HepG2 (cell line): Measurements from ENCODE around the gene CASKIN2. TPM values are rescaled to one million over a fixed set of nuclear protein-coding genes. Genes with fewer than 3 reads are reported as not detected.
A peak's percentile ranks its signal among the peaks of the same experiment; 100 is the strongest.

Experiments used
- ERF ChIP-seq: IDR thresholded peaks from 2 replicates; pipeline ENCODE4 v1.6.1; 2018; ENCODE audit warnings: missing biosample characterization, missing genetic modification reagents
- GABPB1 ChIP-seq: IDR thresholded peaks from 2 replicates; pipeline ENCODE4 v1.6.1; 2016; ENCODE audit warnings: mild to moderate bottlenecking, missing genetic modification reagents, moderate library complexity, missing compliant biosample characterization
- HOXA7 ChIP-seq: sonication (generic); formaldehyde crosslinking; IDR thresholded peaks from 2 replicates; pipeline ENCODE4 v1.8.1; 2022; ENCODE audit warnings: mild to moderate bottlenecking, missing genetic modification reagents, moderate library complexity
- HOXA9 ChIP-seq: sonication (generic); formaldehyde crosslinking; IDR thresholded peaks from 2 replicates; pipeline ENCODE4 v1.8.1; 2022; ENCODE audit warnings: missing genetic modification reagents, mild to moderate bottlenecking, moderate library complexity, borderline replicate concordance
- MAFK ChIP-seq, 2 experiments: IDR thresholded peaks in 1 of 2; conservative IDR thresholded peaks in 1 of 2; 2 replicates each; pipeline ENCODE4 v1.6.1; 2011; ENCODE audit warnings: improper control_type of control experiment in 2 of 2, low read length in 2 of 2
- PHF20 ChIP-seq: sonication (generic); formaldehyde crosslinking; IDR thresholded peaks from 2 replicates; pipeline ENCODE4 v1.5.0; 2020; ENCODE audit warnings: mild to moderate bottlenecking, missing genetic modification reagents
- PITX1 ChIP-seq: sonication (generic); formaldehyde crosslinking; IDR thresholded peaks from 2 replicates; pipeline ENCODE4 v1.5.1; 2020; ENCODE audit warnings: mild to moderate bottlenecking, missing genetic modification reagents
- SETDB1 ChIP-seq: sonication (generic); formaldehyde crosslinking; IDR thresholded peaks from 2 replicates; pipeline ENCODE4 v1.5.1; 2020; ENCODE audit warnings: missing genetic modification reagents, mild to moderate bottlenecking, borderline replicate concordance
- SP2 ChIP-seq: sonication (generic); formaldehyde crosslinking; IDR thresholded peaks from 2 replicates; pipeline ENCODE4 v1.5.1; 2020; ENCODE audit warnings: mild to moderate bottlenecking, missing genetic modification reagents
- SSRP1 ChIP-seq: IDR thresholded peaks from 2 replicates; pipeline ENCODE4 v1.6.1; 2016; ENCODE audit warnings: control low read depth
- TOPORS ChIP-seq: sonication (generic); formaldehyde crosslinking; IDR thresholded peaks from 2 replicates; pipeline ENCODE4 v1.8.0; 2023; ENCODE audit warnings: mild to moderate bottlenecking, missing genetic modification reagents
- U2AF2 ChIP-seq: fragments of 200-400 bp; formaldehyde crosslinking; IDR thresholded peaks from 2 replicates; pipeline ENCODE4 v1.6.1; 2017; ENCODE audit warnings: low read depth, mild to moderate bottlenecking, low read length
- WIZ ChIP-seq: sonication (generic); formaldehyde crosslinking; IDR thresholded peaks from 2 replicates; pipeline ENCODE4 v1.5.1; 2020; ENCODE audit warnings: mild to moderate bottlenecking, missing genetic modification reagents
- ZBTB38 ChIP-seq: sonication (generic); formaldehyde crosslinking; IDR thresholded peaks from 2 replicates; pipeline ENCODE4 v1.5.1; 2020; ENCODE audit warnings: mild to moderate bottlenecking, missing genetic modification reagents
- ZFX ChIP-seq: sonication (generic); formaldehyde crosslinking; IDR thresholded peaks from 2 replicates; pipeline ENCODE4 v1.4.0; 2020; ENCODE audit warnings: mild to moderate bottlenecking, low read depth, missing genetic modification reagents, moderate library complexity
- ZNF251 ChIP-seq: sonication (generic); formaldehyde crosslinking; IDR thresholded peaks from 2 replicates; pipeline ENCODE4 v1.9.0; 2021; ENCODE audit warnings: mild to moderate bottlenecking, missing genetic modification reagents
- ZNF256 ChIP-seq: sonication (generic); formaldehyde crosslinking; conservative IDR thresholded peaks from 2 replicates; pipeline ENCODE4 v1.4.0; 2020; ENCODE audit warnings: missing genetic modification reagents
- ZNF432 ChIP-seq: sonication (generic); formaldehyde crosslinking; IDR thresholded peaks from 2 replicates; pipeline ENCODE4 v1.5.0; 2020; ENCODE audit warnings: missing genetic modification reagents, mild to moderate bottlenecking, borderline replicate concordance
- ZNF558 ChIP-seq: sonication (generic); formaldehyde crosslinking; IDR thresholded peaks from 2 replicates; pipeline ENCODE4 v1.9.0; 2022; ENCODE audit warnings: mild to moderate bottlenecking, missing genetic modification reagents, borderline replicate concordance
- ZNF629 ChIP-seq: sonication (generic); formaldehyde crosslinking; conservative IDR thresholded peaks from 2 replicates; pipeline ENCODE4 v1.5.0; 2020; ENCODE audit warnings: missing genetic modification reagents
- ZNF788 ChIP-seq: sonication (generic); formaldehyde crosslinking; IDR thresholded peaks from 2 replicates; pipeline ENCODE4 v1.5.0; 2020; ENCODE audit warnings: mild to moderate bottlenecking, missing genetic modification reagents, borderline replicate concordance
- ZSCAN21 ChIP-seq: sonication (generic); formaldehyde crosslinking; IDR thresholded peaks from 2 replicates; pipeline ENCODE4 v1.8.0; 2022; ENCODE audit warnings: mild to moderate bottlenecking, missing genetic modification reagents, moderate library complexity, borderline replicate concordance
- ZSCAN30 ChIP-seq: sonication (generic); formaldehyde crosslinking; IDR thresholded peaks from 2 replicates; pipeline ENCODE4 v1.5.0; 2020; ENCODE audit warnings: mild to moderate bottlenecking, missing genetic modification reagents
- polyA plus RNA-seq, 8 experiments: library from polyadenylated mRNA; depleted of rRNA in 3 of 8; stranded (reverse) in 7 of 8; unstranded in 1 of 8; fragments of >200 nt; fragmentation: Illumina TruSeq in 4 of 8; extraction: Trizol in 4 of 8; gene quantifications; 2 replicates each; pipeline versions ENCODE4 v1.2.1 to v1.2.3, GENCODE V29; 2011 to 2016; ENCODE audit warnings: low read depth in 4 of 8, missing spikeins in 1 of 8, mixed read lengths in 1 of 8; ENCODE audit not compliant: insufficient read depth in 1 of 8
- total RNA-seq, 5 experiments: library from RNA; depleted of rRNA; stranded (reverse); fragments of >200 nt; fragmentation: Illumina TruSeq; extraction: Trizol; gene quantifications; 2 replicates each; pipeline ENCODE4 v1.2.3, GENCODE V29; 2016; ENCODE audit warnings: low read depth in 1 of 5
- TF ChIP-seq, protein P1 (sequence below): sonication (generic); formaldehyde crosslinking; IDR thresholded peaks from 2 replicates; pipeline ENCODE4 v1.9.0; 2021; ENCODE audit warnings: missing genetic modification reagents, borderline replicate concordance
- TF ChIP-seq, protein P2 (sequence below): sonication (generic); formaldehyde crosslinking; IDR thresholded peaks from 2 replicates; pipeline ENCODE4 v1.4.0; 2020; ENCODE audit warnings: mild to moderate bottlenecking, missing genetic modification reagents
- TF ChIP-seq, protein P3 (sequence below): sonication (generic); formaldehyde crosslinking; IDR thresholded peaks from 2 replicates; pipeline ENCODE4 v1.8.0; 2022; ENCODE audit warnings: mild to moderate bottlenecking, missing genetic modification reagents

The CASKIN2 gene
- total and polyA plus RNA-seq, 2 of the 13 experiments (the other 11 are each of a cell fraction or from before 2014, with no cell fraction given) = 5.2 to 7.8 TPM

DNA sequence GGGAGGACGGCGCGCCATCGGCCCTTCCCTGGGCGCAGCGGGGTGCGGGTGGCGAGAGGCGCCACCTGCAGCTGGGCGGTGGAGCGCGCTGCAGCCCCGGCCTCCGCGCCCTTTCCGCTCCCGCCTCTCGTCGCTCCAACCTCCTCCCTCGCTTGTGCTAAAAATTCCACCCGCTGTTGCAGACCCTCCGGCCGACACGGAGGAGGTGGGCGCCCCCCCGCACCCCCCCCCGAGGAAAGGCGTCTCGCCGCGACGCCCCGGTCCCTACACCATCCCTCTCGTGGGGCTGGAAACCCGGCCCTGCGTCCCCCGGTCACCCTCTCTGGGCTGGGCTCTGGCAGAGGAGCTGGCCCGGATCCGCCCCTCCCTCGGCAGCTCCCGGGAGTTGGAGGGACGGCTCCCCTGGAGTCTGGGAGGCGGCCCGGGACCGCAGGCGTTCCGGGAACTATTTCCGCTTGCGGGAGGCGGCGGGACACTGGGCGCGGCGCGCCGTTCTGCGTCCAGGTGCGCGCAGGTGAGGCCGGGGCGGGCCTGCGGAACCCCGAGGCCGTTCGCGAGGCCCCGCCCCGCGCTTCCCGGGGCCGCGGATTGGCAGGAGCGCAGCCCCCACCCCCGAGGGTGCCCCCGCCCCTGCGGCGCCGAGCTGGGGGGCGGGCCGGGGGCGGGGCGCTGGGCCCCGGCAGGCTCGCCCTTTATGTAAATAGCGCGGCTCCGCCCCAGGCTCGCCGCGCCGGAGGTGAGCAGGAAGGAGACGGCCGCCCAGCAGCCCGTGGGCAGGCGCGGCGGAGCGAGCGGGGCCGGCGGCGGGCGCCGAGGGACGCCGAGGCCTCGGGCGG lies 9.9 kb upstream of the CASKIN2 start, which contains the start of gene LLGL2 (continued):
- TF ChIP-seq, protein P1, sequence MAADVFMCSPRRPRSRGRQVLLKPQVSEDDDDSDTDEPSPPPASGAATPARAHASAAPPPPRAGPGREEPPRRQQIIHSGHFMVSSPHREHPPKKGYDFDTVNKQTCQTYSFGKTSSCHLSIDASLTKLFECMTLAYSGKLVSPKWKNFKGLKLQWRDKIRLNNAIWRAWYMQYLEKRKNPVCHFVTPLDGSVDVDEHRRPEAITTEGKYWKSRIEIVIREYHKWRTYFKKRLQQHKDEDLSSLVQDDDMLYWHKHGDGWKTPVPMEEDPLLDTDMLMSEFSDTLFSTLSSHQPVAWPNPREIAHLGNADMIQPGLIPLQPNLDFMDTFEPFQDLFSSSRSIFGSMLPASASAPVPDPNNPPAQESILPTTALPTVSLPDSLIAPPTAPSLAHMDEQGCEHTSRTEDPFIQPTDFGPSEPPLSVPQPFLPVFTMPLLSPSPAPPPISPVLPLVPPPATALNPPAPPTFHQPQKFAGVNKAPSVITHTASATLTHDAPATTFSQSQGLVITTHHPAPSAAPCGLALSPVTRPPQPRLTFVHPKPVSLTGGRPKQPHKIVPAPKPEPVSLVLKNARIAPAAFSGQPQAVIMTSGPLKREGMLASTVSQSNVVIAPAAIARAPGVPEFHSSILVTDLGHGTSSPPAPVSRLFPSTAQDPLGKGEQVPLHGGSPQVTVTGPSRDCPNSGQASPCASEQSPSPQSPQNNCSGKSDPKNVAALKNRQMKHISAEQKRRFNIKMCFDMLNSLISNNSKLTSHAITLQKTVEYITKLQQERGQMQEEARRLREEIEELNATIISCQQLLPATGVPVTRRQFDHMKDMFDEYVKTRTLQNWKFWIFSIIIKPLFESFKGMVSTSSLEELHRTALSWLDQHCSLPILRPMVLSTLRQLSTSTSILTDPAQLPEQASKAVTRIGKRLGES (CRISPR knock-in tag) = no peak
- TF ChIP-seq ZFX (CRISPR knock-in tag) (peak; percentile 68), ZNF558 (CRISPR knock-in tag) (no peak), ZNF788 (CRISPR knock-in tag) (0 out of 2 replicates have a peak, but pooled peaks have one; percentile 13), ZNF251 (CRISPR knock-in tag) (no peak), WIZ (CRISPR knock-in tag) (no peak), MAFK (conservative IDR thresholded peaks at IDR 0.05 in 1 of 2, IDR thresholded peaks at IDR 0.05 in 1 of 2; ENCODE audit: low read length in 2 of 2) (no peak), HOXA9 (CRISPR knock-in tag) (no peak), ZNF432 (CRISPR knock-in tag) (no peak), GABPB1 (CRISPR knock-in tag) (peak; percentile 82), SSRP1 (CRISPR knock-in tag) (no peak), ZBTB38 (CRISPR knock-in tag) (peak; percentile 78; the same call in 1 of the 2 replicates), TOPORS (CRISPR knock-in tag) (no peak), PITX1 (CRISPR knock-in tag) (peak; percentile 54; the same call in 1 of the 2 replicates), SP2 (CRISPR knock-in tag) (0 out of 2 replicates have a peak, but pooled peaks have one; percentile 42), U2AF2 (no peak), ZNF629 (CRISPR knock-in tag) (peak; percentile 32; the same call in 1 of the 2 replicates), PHF20 (CRISPR knock-in tag) (peak; percentile 14; the same call in 1 of the 2 replicates), ZNF256 (peak; percentile 61; the same call in 1 of the 2 replicates), ZSCAN21 (CRISPR knock-in tag) (no peak; the same call in 1 of the 2 replicates), HOXA7 (CRISPR knock-in tag) (no peak), ERF (peak; percentile 72; the same call in 1 of the 2 replicates), SETDB1 (CRISPR knock-in tag) (0 out of 2 replicates have a peak, but pooled peaks have one; percentile 23), ZSCAN30 (CRISPR knock-in tag) (no peak)
- TF ChIP-seq, protein P2, sequence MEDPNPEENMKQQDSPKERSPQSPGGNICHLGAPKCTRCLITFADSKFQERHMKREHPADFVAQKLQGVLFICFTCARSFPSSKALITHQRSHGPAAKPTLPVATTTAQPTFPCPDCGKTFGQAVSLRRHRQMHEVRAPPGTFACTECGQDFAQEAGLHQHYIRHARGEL (CRISPR knock-in tag) = no peak
- TF ChIP-seq, protein P3, sequence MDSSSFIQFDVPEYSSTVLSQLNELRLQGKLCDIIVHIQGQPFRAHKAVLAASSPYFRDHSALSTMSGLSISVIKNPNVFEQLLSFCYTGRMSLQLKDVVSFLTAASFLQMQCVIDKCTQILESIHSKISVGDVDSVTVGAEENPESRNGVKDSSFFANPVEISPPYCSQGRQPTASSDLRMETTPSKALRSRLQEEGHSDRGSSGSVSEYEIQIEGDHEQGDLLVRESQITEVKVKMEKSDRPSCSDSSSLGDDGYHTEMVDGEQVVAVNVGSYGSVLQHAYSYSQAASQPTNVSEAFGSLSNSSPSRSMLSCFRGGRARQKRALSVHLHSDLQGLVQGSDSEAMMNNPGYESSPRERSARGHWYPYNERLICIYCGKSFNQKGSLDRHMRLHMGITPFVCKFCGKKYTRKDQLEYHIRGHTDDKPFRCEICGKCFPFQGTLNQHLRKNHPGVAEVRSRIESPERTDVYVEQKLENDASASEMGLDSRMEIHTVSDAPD (CRISPR knock-in tag) = peak; percentile 11; the same call in 1 of the 2 replicates
